ENCODE results near the gene SEZ6. TPM values are rescaled to one million over a fixed set of nuclear protein-coding genes. Genes with fewer than 3 reads are reported as not detected.

The SEZ6 gene
- total and polyA plus RNA-seq, 2 donors (not counting 1 experiment from before 2014, with no cell fraction given), result not detected

DNA sequence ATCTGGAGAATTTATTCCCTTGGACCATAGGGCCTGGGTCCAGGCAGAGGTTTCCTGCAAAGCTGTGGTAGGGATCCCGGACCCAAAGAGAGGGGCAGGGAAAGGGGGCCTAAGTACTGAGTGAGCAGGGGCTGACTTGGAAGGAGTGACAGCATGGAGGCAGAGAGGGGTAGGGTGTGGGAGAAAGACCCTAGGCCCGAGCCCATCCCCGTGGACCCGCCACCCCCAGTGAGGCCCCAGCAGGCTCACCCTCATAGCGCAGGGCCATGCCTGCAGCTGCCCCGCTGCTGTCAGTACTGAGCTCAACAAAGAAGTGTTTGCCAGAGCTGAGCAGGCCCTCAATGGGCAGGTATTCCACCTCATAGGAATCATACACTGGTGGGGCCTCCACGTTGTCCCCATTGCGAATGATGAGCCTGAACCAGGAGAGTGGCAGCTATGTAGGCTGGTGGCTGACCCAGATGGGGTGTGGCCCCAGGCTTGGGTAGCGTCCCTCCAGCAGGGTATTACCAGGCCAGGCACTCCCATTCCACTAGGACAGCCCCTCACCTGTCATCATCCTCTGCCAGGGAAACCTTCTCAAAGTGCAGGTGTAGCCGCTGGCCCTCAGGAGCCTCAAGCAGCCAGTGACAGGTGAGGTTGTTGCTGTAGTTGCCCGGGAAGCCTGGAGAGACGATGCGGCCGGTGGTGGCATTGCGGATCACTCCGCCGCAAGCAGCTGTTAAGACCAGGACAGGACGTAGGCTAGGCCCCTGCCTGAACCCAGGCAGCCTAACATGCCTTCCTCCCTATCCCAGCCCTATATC is 45.4 kb downstream of the SEZ6 start:
- no peaks in the 10 kb centered on the region for H3K9me3 ChIP-seq (ENCODE audit: control extremely low read depth in 1 of 3, control insufficient read depth in 2 of 3, insufficient read depth in 1 of 3, low read length in 2 of 3)
- H3K27me3 ChIP-seq (replicated peaks in 1 of 4; ENCODE audit: control extremely low read depth in 1 of 4, control insufficient read depth in 3 of 4, insufficient read depth in 4 of 4, low read length in 3 of 4), result peaks cover 0 to 10% (median 2%) of the 10 kb centered on the region in 4 experiments
- no peak for ATAC-seq (ENCODE audit: low read depth)
- 96% methylated on average over 15 of the region's 18 CpGs for WGBS (ENCODE audit: insufficient coverage)
- Mint-ChIP-seq H3K27me3 (peaks cover 11% of the 10 kb centered on the region), H3K9me3 (ENCODE audit: insufficient read depth) (no peaks in the 10 kb centered on the region), H3K4me3 (no peak overlapping the region), H3K4me1 (no peaks in the 10 kb centered on the region), H3K27ac (no peak overlapping the region)
- CTCF ChIA-PET, result interaction anchor here (6.1 kb wide), 1 partner anchor 155 kb away, joined by 359 read pairs; no protein-coding TSS in a partner anchor
- H3K79me2 ChIP-seq (ENCODE audit: control insufficient read depth, insufficient read depth, low read length), result peaks cover 4% of the 10 kb centered on the region
- intact Hi-C loops (cut with micrococcal nuclease), result loop anchor here (10.0 kb wide), 1 partner anchor 74 kb away; no protein-coding TSS in a partner anchor
- H2AFZ ChIP-seq (ENCODE audit: insufficient read depth, low read depth, low read length, poor library complexity, severe bottlenecking), result no peak overlapping the region
- no peak overlapping the region for H3K27ac ChIP-seq (ENCODE audit: low read length in 2 of 2)
- POLR2A ChIA-PET, result no interaction called here
- peaks cover 0 to 1% of the 10 kb centered on the region in 2 donors for H3K4me1 ChIP-seq (ENCODE audit: control insufficient read depth in 2 of 2, insufficient read depth in 2 of 2, low read length in 2 of 2)
- H3K36me3 ChIP-seq (replicated peaks in 1 of 2; ENCODE audit: control extremely low read depth in 1 of 2, control insufficient read depth in 1 of 2, extremely low read depth in 1 of 2, insufficient read depth in 2 of 2, low read length in 1 of 2), result no peaks in the 10 kb centered on the region
- TF ChIP-seq, protein P1, sequence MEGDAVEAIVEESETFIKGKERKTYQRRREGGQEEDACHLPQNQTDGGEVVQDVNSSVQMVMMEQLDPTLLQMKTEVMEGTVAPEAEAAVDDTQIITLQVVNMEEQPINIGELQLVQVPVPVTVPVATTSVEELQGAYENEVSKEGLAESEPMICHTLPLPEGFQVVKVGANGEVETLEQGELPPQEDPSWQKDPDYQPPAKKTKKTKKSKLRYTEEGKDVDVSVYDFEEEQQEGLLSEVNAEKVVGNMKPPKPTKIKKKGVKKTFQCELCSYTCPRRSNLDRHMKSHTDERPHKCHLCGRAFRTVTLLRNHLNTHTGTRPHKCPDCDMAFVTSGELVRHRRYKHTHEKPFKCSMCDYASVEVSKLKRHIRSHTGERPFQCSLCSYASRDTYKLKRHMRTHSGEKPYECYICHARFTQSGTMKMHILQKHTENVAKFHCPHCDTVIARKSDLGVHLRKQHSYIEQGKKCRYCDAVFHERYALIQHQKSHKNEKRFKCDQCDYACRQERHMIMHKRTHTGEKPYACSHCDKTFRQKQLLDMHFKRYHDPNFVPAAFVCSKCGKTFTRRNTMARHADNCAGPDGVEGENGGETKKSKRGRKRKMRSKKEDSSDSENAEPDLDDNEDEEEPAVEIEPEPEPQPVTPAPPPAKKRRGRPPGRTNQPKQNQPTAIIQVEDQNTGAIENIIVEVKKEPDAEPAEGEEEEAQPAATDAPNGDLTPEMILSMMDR (IDR thresholded peaks at IDR 0.05), result no peak
- no peak for TF ChIP-seq EZH2 (IDR thresholded peaks at IDR 0.05; ENCODE audit: borderline replicate concordance, insufficient read depth, low read depth, low read length, poor library complexity, severe bottlenecking)
- H3K9ac ChIP-seq (ENCODE audit: low read length), result no peak overlapping the region
- no peak overlapping the region for H3K4me2 ChIP-seq (replicated peaks; ENCODE audit: low read depth, low read length, poor library complexity, severe bottlenecking)
- no peak overlapping the region for H3K4me3 ChIP-seq (ENCODE audit: control extremely low read depth in 1 of 5, extremely low read depth in 1 of 5, insufficient read depth in 1 of 5, low read depth in 2 of 5, low read length in 4 of 5)
- H4K20me1 ChIP-seq (ENCODE audit: control insufficient read depth, insufficient read depth, low read length, poor library complexity, severe bottlenecking), result no peaks in the 10 kb centered on the region
- DNase-seq, result no peak

DNA sequence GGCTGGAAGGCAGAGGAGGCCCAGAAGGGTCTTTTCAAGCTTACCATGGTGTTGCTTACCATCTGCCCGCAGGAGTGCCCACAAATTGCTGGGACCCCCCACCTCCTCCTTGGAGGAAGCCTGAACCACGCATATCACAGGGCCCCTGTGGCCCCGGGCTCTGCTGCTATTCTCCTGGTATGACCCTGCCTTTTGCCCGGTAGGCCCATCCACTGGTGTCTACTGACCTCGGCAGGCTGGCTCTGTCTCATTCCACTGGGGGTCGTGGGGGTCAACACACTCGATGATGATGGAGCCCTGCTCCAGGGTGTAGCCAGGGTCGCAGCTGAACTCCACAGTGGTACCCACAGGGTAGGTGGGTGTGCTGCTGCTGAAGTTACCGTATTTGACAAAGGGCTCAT is 46.4 kb downstream of the SEZ6 start:
- H3K27ac ChIP-seq (ENCODE audit: low read length in 2 of 2), result no peak overlapping the region
- no peak overlapping the region for H3K4me2 ChIP-seq (replicated peaks; ENCODE audit: low read depth, low read length, poor library complexity, severe bottlenecking)
- ChIA-PET CTCF (interaction anchor here (3.9 kb wide), 1 partner anchor 157 kb away, joined by 14 read pairs; no protein-coding TSS in a partner anchor), POLR2A (no interaction called here)
- H3K27me3 ChIP-seq (replicated peaks in 1 of 4; ENCODE audit: control extremely low read depth in 1 of 4, control insufficient read depth in 3 of 4, insufficient read depth in 4 of 4, low read length in 3 of 4), result peaks cover 0 to 10% (median 2%) of the 10 kb centered on the region in 4 experiments
- no peaks in the 10 kb centered on the region for H4K20me1 ChIP-seq (ENCODE audit: control insufficient read depth, insufficient read depth, low read length, poor library complexity, severe bottlenecking)
- Mint-ChIP-seq H3K27ac (no peak overlapping the region), H3K27me3 (peaks cover 9% of the 10 kb centered on the region), H3K4me3 (no peak overlapping the region), H3K9me3 (ENCODE audit: insufficient read depth) (no peaks in the 10 kb centered on the region), H3K4me1 (no peaks in the 10 kb centered on the region)
- H3K4me3 ChIP-seq (ENCODE audit: control extremely low read depth in 1 of 5, extremely low read depth in 1 of 5, insufficient read depth in 1 of 5, low read depth in 2 of 5, low read length in 4 of 5), result no peak overlapping the region
- H3K9me3 ChIP-seq (ENCODE audit: control extremely low read depth in 1 of 3, control insufficient read depth in 2 of 3, insufficient read depth in 1 of 3, low read length in 2 of 3), result no peaks in the 10 kb centered on the region
- no peaks in the 10 kb centered on the region for H3K4me1 ChIP-seq (ENCODE audit: control insufficient read depth in 2 of 2, insufficient read depth in 2 of 2, low read length in 2 of 2)
- H3K36me3 ChIP-seq (replicated peaks in 1 of 2; ENCODE audit: control extremely low read depth in 1 of 2, control insufficient read depth in 1 of 2, extremely low read depth in 1 of 2, insufficient read depth in 2 of 2, low read length in 1 of 2), result no peaks in the 10 kb centered on the region
- H3K9ac ChIP-seq (ENCODE audit: low read length), result no peak overlapping the region
- ATAC-seq (ENCODE audit: low read depth) (no peak), DNase-seq (no peak)
- peaks cover 11% of the 10 kb centered on the region for H3K79me2 ChIP-seq (ENCODE audit: control insufficient read depth, insufficient read depth, low read length)
- intact Hi-C loops (cut with micrococcal nuclease), result loop anchor here (10.0 kb wide), 1 partner anchor 605 kb away; the partner anchor contains the start of genes ABHD15 and TP53I13
- TF ChIP-seq, protein P1 (IDR thresholded peaks at IDR 0.05), result no peak
- no peak for TF ChIP-seq EZH2 (IDR thresholded peaks at IDR 0.05; ENCODE audit: borderline replicate concordance, insufficient read depth, low read depth, low read length, poor library complexity, severe bottlenecking)
- 93% methylated on average over 9 of the region's 9 CpGs for WGBS (ENCODE audit: insufficient coverage)
- H2AFZ ChIP-seq (ENCODE audit: insufficient read depth, low read depth, low read length, poor library complexity, severe bottlenecking), result no peak overlapping the region
